Endothelial cell of umbilical vein (primary cell): ENCODE measurements around the gene IFITM2. TPM values are rescaled to one million over a fixed set of nuclear protein-coding genes. Genes with fewer than 3 reads are reported as not detected.

Experiments used
- BruUV-seq: library from RNA; stranded (reverse); fragments of 400-500 nt; replicated peaks from 2 replicates; lab custom pipeline; 2021; lab: Mats Ljungman, UMichigan
- CTCF ChIA-PET: fragments of 300-600, 350-600 bp; sonication (Branson Sonifier 250); formaldehyde crosslinking; loops from one replicate; lab custom pipeline; 2021; ENCODE audit warnings: antibody characterized with exemption, inconsistent platforms; lab: Charles Lee
- POLR2A ChIA-PET: fragments of 300-600, 350-600 bp; sonication (Branson Sonifier 250); formaldehyde crosslinking; loops from one replicate; lab custom pipeline; 2021; ENCODE audit warnings: antibody characterized with exemption, inconsistent platforms; lab: Charles Lee
- DNase-seq: peaks from one replicate; pipeline ENCODE4 v3.0.0-alpha.2; 2011; ENCODE audit warnings: low read depth, low spot score
- FAIRE-seq: peaks from 2 replicates; lab custom pipeline; 2011; peaks lifted over from hg19 to GRCh38; lab: Jason Lieb, UNC
- H2AFZ ChIP-seq: 2 replicates; pipeline ENCODE4 v1.6.0; 2012; ENCODE audit warnings: low read depth, low read length, control low read depth, inconsistent platforms
- H3K27ac ChIP-seq: 2 replicates; pipeline ENCODE4 v1.5.1; 2011; ENCODE audit warnings: low read depth, mild to moderate bottlenecking, control low read depth, low read length, moderate library complexity; ENCODE audit not compliant: insufficient read depth
- H3K27me3 ChIP-seq, 2 experiments: 2 replicates each; pipeline versions ENCODE4 v1.6.0 to v1.6.1; 2011; ENCODE audit warnings: low read length in 2 of 2, mixed read lengths in 1 of 2; ENCODE audit not compliant: control insufficient read depth in 2 of 2, insufficient read depth in 2 of 2
- H3K36me3 ChIP-seq, 2 experiments: 2 replicates in 1 of 2; 3 replicates in 1 of 2; pipeline ENCODE4 v1.5.1; 2011; ENCODE audit warnings: low read length in 2 of 2, mild to moderate bottlenecking in 1 of 2, moderate library complexity in 1 of 2; ENCODE audit not compliant: control insufficient read depth in 2 of 2, insufficient read depth in 2 of 2; ENCODE audit errors: extremely low read depth in 1 of 2
- H3K4me1 ChIP-seq: 3 replicates; pipeline ENCODE4 v1.5.1; 2011; ENCODE audit warnings: mild to moderate bottlenecking, low read length; ENCODE audit not compliant: control insufficient read depth, insufficient read depth; ENCODE audit errors: extremely low read depth
- H3K4me2 ChIP-seq: 2 replicates; pipeline ENCODE4 v1.6.1; 2011; ENCODE audit warnings: low read length, control low read depth, mixed read lengths; ENCODE audit not compliant: insufficient read depth
- H3K4me3 ChIP-seq, 3 experiments: fragments of 200-600 bp in 1 of 3; sonication (generic), shearing (Covaris generic) in 1 of 3; replicated peaks in 1 of 3; 2 replicates each; pipeline ENCODE4 v1.5.1; 2011 to 2016; ENCODE audit warnings: control low read depth in 3 of 3, low read length in 3 of 3, mild to moderate bottlenecking in 2 of 3, inconsistent platforms in 1 of 3, low read depth in 1 of 3, moderate library complexity in 1 of 3; ENCODE audit not compliant: insufficient read depth in 1 of 3
- H3K79me2 ChIP-seq: 2 replicates; pipeline ENCODE4 v1.6.0; 2012; ENCODE audit warnings: low read length, inconsistent platforms; ENCODE audit not compliant: control insufficient read depth, insufficient read depth
- H3K9ac ChIP-seq: replicated peaks from 2 replicates; pipeline ENCODE3; 2011; ENCODE audit warnings: low read length, control low read depth; ENCODE audit not compliant: insufficient read depth; ENCODE audit errors: extremely low read depth
- H3K9me1 ChIP-seq: replicated peaks from 3 replicates; pipeline ENCODE4 v1.6.0; 2011; ENCODE audit warnings: mild to moderate bottlenecking, low read length; ENCODE audit not compliant: control insufficient read depth, insufficient read depth; ENCODE audit errors: extremely low read depth
- H3K9me3 ChIP-seq: replicated peaks from 2 replicates; pipeline ENCODE4 v1.5.1; 2012; ENCODE audit warnings: low read length, inconsistent platforms; ENCODE audit not compliant: control insufficient read depth, insufficient read depth
- H4K20me1 ChIP-seq: replicated peaks from 2 replicates; pipeline ENCODE3; 2011; ENCODE audit warnings: mild to moderate bottlenecking, low read length; ENCODE audit not compliant: control insufficient read depth, insufficient read depth; ENCODE audit errors: extremely low read depth
- EZH2 ChIP-seq: IDR thresholded peaks from 2 replicates; pipeline ENCODE4 v1.6.1; 2012; ENCODE audit warnings: borderline replicate concordance, low read depth, mild to moderate bottlenecking, moderate library complexity, low read length, inconsistent platforms; ENCODE audit not compliant: severe bottlenecking
- FOS ChIP-seq: IDR thresholded peaks from 2 replicates; pipeline ENCODE4 v1.6.1; 2011; ENCODE audit warnings: mild to moderate bottlenecking, low read length, moderate library complexity, borderline replicate concordance; ENCODE audit not compliant: insufficient read depth
- GATA2 ChIP-seq: IDR thresholded peaks from 2 replicates; pipeline ENCODE4 v1.7.0; 2011; ENCODE audit warnings: low read depth, mild to moderate bottlenecking, moderate library complexity, mixed read lengths, low read length; ENCODE audit not compliant: insufficient read length, insufficient read depth
- JUN ChIP-seq: IDR thresholded peaks from 2 replicates; pipeline ENCODE4 v1.6.1; 2011; ENCODE audit warnings: borderline replicate concordance, low read depth; ENCODE audit not compliant: insufficient read length, insufficient read depth
- MAX ChIP-seq: IDR thresholded peaks from 2 replicates; pipeline ENCODE4 v1.6.1; 2011; ENCODE audit not compliant: insufficient read depth, insufficient read length
- MYC ChIP-seq: IDR thresholded peaks from one replicate; pipeline ENCODE4 v1.6.1; 2011; ENCODE audit warnings: mild to moderate bottlenecking, low read depth, low read length
- POLR2A ChIP-seq: IDR thresholded peaks from 2 replicates; pipeline ENCODE4 v1.6.1; 2012; ENCODE audit warnings: low read depth, mild to moderate bottlenecking, control low read depth, low read length
- POLR2AphosphoS5 ChIP-seq: IDR thresholded peaks from 2 replicates; pipeline ENCODE4 v1.6.1; 2012; ENCODE audit warnings: low read depth, mild to moderate bottlenecking, control low read depth, low read length, moderate library complexity; ENCODE audit not compliant: insufficient read depth
- dilution Hi-C: fragments of 300-500 bp; cut with MboI; formaldehyde crosslinking; loops from one replicate; pipeline ENCODE4 v1.15.0; 2019; ENCODE audit warnings: low sequenced_read_pairs; ENCODE audit not compliant: extremely low pct_ligation_motif_present
- intact Hi-C: fragments of 100-400 bp; cut with micrococcal nuclease; formaldehyde crosslinking; loops from one replicate; pipeline ENCODE4 v1.10.0; 2022
- polyA plus RNA-seq, 4 experiments: library from polyadenylated mRNA; depleted of rRNA in 3 of 4; stranded (reverse) in 3 of 4; unstranded in 1 of 4; fragments of >200 nt; gene quantifications; 2 replicates each; pipeline versions ENCODE4 v1.2.1 to v1.2.3, GENCODE V29; 2011 to 2012; ENCODE audit warnings: missing spikeins in 1 of 4
- total RNA-seq: library from RNA; stranded (reverse); gene quantifications from 2 replicates; pipeline ENCODE4 v1.2.3, GENCODE V29; 2021
- TF ChIP-seq, protein P1 (sequence below), 2 donors: IDR thresholded peaks; 1 replicate in 1 of 2; 2 replicates in 1 of 2; pipeline ENCODE4 v1.5.1; 2011; ENCODE audit warnings: low read length in 2 of 2, mild to moderate bottlenecking in 2 of 2, moderate library complexity in 2 of 2, control low read depth in 1 of 2, inconsistent platforms in 1 of 2, low read depth in 1 of 2; ENCODE audit not compliant: insufficient read depth in 1 of 2; ENCODE audit errors: extremely low read depth in 1 of 2

Gene IFITM2
- total and polyA plus RNA-seq, 2 donors (not counting 3 experiments of a cell fraction or from before 2014, with no cell fraction given) = 219 to 1,135 TPM

DNA sequence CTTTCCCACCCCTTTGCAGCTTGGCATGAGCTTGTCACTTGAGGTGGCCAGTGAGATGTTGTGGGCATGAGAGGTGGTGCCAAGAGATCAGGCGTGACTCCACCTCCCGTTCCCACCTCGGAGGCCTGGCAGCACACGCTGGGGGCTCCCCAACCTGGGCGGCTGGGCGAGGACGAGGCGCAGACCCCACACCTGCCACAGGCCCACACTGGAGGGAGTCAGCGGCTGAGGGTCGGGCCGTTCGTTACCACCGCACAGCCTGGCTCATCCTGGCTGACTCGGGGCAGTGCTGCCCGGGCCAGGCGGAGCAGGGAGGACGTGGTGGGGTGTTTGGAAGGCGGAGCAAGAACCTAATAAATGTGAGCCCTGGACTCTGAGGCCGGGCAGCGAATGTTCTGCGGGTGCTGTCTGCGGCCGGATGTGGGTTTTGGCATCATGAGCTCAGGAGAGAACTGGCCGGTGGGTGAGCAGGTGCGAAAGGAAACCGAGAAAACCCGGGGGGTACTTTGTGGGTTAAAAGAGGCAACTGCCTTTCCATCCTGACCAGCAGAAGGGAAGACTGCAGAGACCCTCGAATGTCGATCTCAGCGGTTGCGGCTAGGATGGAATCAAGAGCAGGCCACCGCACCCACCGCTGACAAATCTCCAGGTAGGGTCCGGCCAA is 23.2 kb downstream of the IFITM2 start:
- Histone ChIP-seq H3K4me2 (no peak overlapping the region), H3K79me2 (no peaks in the 10 kb centered on the region), H2AFZ (no peak overlapping the region), H3K4me3 (no peak overlapping the region), H3K27me3 (no peaks in the 10 kb centered on the region), H3K36me3 (no peaks in the 10 kb centered on the region), H3K4me1 (peaks cover 22% of the 10 kb centered on the region), H4K20me1 (no peaks in the 10 kb centered on the region), H3K9ac (no peak overlapping the region), H3K27ac (no peak overlapping the region), H3K9me3 (no peaks in the 10 kb centered on the region), H3K9me1 (no peaks in the 10 kb centered on the region)
- intact Hi-C loops (no loop called here), dilution Hi-C loops (no loop called here)
- FAIRE-seq = no peak
- BruUV-seq = no TSS peak
- POLR2A ChIA-PET = no interaction called here
- no peak for TF ChIP-seq JUN
- TF ChIP-seq MYC = no peak
- TF ChIP-seq POLR2AphosphoS5 = no peak
- TF ChIP-seq MAX = no peak
- no peak for TF ChIP-seq GATA2
- no peak for TF ChIP-seq POLR2A
- TF ChIP-seq EZH2 = no peak
- TF ChIP-seq, protein P1, sequence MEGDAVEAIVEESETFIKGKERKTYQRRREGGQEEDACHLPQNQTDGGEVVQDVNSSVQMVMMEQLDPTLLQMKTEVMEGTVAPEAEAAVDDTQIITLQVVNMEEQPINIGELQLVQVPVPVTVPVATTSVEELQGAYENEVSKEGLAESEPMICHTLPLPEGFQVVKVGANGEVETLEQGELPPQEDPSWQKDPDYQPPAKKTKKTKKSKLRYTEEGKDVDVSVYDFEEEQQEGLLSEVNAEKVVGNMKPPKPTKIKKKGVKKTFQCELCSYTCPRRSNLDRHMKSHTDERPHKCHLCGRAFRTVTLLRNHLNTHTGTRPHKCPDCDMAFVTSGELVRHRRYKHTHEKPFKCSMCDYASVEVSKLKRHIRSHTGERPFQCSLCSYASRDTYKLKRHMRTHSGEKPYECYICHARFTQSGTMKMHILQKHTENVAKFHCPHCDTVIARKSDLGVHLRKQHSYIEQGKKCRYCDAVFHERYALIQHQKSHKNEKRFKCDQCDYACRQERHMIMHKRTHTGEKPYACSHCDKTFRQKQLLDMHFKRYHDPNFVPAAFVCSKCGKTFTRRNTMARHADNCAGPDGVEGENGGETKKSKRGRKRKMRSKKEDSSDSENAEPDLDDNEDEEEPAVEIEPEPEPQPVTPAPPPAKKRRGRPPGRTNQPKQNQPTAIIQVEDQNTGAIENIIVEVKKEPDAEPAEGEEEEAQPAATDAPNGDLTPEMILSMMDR (IDR thresholded peaks at IDR 0.05; ENCODE audit: extremely low read depth in 1 of 2, insufficient read depth in 1 of 2, low read depth in 1 of 2, low read length in 2 of 2) = no peak
- no peak for TF ChIP-seq FOS
- CTCF ChIA-PET = no interaction called here
- DNase-seq = no peak
